Neural progenitor cell (in vitro differentiated cells): ENCODE data around the gene FXR1.

ENCODE experiments used
- EZH2 ChIP-seq: fragments of 200-600 bp; sonication (generic); IDR thresholded peaks from 2 replicates; pipeline ENCODE4 v1.6.1; 2017; ENCODE audit warnings: antibody characterized with exemption, mild to moderate bottlenecking, moderate library complexity
- EZH2phosphoT487 ChIP-seq: fragments of 200-600 bp; sonication (generic); IDR thresholded peaks from 2 replicates; pipeline ENCODE4 v1.6.1; 2017; ENCODE audit warnings: antibody characterized with exemption
- TF ChIP-seq, protein P1 (sequence below): fragments of 200-600 bp; sonication (generic); IDR thresholded peaks from 2 replicates; pipeline ENCODE4 v1.5.1; 2017; ENCODE audit warnings: antibody characterized with exemption, mild to moderate bottlenecking

- TF ChIP-seq, protein P1, sequence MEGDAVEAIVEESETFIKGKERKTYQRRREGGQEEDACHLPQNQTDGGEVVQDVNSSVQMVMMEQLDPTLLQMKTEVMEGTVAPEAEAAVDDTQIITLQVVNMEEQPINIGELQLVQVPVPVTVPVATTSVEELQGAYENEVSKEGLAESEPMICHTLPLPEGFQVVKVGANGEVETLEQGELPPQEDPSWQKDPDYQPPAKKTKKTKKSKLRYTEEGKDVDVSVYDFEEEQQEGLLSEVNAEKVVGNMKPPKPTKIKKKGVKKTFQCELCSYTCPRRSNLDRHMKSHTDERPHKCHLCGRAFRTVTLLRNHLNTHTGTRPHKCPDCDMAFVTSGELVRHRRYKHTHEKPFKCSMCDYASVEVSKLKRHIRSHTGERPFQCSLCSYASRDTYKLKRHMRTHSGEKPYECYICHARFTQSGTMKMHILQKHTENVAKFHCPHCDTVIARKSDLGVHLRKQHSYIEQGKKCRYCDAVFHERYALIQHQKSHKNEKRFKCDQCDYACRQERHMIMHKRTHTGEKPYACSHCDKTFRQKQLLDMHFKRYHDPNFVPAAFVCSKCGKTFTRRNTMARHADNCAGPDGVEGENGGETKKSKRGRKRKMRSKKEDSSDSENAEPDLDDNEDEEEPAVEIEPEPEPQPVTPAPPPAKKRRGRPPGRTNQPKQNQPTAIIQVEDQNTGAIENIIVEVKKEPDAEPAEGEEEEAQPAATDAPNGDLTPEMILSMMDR, result no peak
- TF ChIP-seq EZH2 (no peak), EZH2phosphoT487 (no peak)
Observed at GRCh38 chr3:180926526-180926925, 14.1 kb downstream of the FXR1 start.
